ENCODE measurements around the gene GPR4.
"Not testable (repeated sequence)": the region's sequence is repeated elsewhere in the genome, so short reads cannot be mapped to it uniquely, and the experiment has no call there.

Gene GPR4

DNA sequence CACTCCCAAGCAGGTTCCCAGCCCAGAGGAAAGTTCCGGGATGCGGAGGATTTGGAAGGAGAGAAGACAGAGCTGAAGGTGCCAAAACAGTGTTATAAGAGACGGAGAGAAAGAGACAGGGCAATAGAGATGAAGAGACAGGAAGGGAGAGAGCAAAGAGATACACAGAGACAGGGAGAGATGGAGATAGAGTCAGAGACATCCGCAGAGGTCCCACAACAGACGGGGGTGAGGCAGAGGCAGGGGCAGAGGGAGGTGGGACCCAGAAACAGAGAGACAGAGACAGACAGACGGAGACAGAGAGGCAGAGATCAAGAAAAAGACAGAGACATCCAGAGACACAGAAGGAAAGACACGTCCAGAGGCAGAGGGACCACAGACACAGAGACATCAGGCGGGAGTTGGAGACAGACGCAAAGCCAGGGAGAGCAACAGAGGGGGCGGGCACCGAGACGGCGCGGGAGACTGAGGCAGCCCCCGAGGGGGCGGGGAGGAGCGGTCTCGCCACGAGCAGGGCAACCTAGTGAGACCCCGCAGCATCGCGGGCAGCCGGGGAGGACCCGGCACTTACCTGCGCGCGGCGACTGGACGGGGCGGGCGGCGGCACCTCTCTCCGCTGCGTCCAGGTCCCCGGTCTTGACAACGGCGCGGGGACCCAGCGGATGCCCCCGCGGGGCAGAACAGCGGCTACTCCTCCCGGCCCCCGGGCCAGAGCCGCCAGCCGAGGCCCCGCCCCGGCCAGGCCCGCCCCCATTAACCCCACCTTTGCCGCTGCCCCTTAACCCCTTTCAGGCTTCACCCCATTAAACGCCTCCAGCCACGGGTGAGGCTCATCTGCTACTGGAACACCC, at the start of gene GPR4:
GPR4 (minus strand) TSS at position 689 of the 851 bp plus-strand sequence. CDS start 10,346 bp downstream, outside the sequence.
- no peak for DNase-seq

DNA sequence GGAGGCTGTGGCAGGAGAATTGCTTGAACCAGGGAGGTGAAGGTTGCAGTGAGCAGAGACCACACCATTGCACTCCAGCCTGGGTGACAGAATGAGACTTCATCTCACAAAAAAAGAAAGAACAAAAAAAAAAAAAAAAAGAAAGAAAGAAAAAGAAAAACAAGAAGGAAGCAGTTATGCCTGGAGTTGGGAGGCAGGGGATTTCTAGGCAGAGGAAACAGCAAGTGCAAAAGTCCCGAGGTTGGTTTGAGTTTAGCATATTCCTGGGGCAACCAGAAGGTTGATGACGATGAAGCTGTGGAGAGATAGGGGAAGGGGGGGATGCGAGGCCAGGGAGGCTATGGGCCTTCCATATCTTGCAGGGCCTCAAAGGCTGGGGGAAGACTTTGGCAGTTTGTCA, 48.7 kb upstream of the GPR4 start:
- DNase-seq = no peak

DNA sequence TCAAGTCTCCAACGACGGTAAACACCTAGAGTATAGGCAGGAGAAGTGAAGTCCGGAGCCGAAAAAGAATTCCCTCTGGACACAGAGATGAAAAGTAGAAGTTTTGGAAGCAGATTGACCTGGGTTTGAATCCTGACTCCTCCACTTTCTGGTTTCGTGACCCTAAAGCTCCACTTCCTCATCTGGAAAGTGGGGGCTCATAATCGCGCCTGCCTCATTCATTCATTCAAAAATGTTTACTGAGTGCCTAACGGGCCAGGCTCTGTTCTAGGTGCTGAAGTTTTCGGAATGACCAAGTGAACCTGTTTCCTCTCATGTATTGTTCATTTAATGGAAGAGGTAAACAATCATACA, 44.3 kb upstream of the GPR4 start:
- DNase-seq = no peak

DNA sequence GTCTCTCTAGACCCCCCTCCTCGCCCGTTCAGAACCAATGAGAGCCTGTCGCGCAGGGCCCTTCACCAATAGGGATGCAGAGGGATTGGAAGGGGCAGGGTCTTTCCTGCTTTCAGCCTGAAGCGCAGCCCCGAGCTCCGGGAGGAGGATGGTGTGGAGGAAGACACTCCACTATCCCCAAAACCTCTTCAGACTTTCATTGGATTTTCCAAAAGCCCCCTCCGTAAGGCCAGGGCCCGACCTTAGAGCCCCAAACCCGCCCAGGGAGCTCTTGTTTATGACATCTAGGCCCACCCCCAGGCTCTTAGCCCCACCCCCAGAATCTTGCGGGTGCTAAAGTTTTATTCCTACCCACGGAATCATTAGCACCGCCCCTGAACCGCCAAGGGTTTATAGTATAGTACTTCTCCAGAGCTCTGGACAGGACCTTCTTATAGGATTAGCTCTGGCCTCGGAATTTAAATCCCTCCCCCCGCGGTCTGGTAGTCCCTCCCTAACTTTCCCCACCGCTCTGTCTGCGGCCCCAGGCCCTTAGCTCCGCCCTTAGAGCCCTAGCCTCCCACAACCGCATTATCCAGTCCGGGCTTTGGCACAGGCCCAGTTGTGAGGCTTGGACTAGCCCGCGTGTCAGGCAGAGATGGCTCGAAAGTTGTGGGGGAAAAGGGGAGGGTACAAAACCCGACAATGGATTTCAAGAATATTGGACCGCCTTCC, 43.8 kb upstream of the GPR4 start:
- DNase-seq = peak; percentile 52

DNA sequence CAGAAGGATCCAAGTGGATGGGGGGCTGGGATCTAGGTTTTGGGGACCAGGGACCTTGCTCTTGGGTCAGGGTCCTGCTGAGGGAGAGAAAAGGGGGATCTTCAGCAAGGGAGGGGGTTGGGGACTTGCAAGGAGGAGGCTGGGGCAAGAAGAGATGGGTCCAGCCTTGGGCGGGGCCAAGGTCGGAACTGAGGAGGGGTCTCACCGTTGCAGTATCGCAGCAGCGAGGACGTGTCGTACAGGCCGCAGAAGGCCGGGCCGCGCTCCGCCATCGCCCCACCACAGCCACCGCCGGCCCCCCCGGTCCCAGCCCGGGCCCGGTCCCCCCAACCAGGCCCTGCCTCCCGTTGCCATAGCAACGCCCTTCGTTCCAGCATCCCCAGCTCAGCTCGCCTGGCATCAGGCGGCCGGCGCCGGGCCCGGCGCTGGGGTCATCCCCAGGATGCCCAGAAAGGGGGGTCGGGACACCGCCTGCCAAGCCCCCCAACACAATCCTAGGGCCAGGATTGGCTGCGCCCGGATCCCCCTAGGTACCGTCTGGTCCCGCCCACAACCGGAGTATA, 43.1 kb upstream of the GPR4 start:
- no peak for DNase-seq

DNA sequence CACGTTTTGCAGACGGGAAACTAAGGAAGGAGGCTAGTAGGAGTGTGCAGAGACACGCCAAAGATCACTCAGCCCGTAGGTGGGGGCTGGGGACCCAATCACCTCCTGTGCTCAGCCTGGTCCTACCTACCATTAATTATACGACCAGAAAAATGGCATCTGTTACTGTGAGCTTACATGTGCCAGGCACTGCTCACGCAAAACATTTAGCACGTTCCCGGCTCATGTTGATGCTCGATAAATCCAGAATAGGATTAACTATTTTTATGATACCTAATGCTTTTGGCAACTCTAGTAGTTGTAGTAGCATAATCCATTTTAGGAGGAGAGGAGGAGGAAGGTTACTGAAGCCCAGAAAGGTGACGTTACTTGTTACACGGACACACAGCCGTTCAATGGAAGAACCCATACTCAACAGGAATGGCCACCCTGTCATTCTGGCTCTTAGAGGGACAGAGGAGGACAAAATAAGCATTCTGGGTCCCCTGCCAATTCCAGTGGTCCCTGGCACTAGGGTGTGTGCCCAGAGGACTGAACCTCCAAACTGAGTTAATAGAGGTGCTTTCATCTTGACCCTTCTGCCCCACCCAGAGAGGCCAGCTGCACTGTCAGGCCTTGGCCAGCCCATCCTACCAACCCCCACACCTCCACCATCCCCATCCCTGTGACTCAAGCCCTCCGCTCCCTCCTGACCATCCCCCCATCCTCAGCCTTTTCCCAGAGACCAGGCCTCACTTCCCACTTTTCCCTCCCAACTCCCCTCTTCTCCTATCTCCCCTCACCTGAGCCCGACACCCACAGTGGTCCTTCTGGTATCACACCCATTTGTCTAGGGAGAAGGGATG, 42.1 kb upstream of the GPR4 start:
- DNase-seq = no peak

DNA sequence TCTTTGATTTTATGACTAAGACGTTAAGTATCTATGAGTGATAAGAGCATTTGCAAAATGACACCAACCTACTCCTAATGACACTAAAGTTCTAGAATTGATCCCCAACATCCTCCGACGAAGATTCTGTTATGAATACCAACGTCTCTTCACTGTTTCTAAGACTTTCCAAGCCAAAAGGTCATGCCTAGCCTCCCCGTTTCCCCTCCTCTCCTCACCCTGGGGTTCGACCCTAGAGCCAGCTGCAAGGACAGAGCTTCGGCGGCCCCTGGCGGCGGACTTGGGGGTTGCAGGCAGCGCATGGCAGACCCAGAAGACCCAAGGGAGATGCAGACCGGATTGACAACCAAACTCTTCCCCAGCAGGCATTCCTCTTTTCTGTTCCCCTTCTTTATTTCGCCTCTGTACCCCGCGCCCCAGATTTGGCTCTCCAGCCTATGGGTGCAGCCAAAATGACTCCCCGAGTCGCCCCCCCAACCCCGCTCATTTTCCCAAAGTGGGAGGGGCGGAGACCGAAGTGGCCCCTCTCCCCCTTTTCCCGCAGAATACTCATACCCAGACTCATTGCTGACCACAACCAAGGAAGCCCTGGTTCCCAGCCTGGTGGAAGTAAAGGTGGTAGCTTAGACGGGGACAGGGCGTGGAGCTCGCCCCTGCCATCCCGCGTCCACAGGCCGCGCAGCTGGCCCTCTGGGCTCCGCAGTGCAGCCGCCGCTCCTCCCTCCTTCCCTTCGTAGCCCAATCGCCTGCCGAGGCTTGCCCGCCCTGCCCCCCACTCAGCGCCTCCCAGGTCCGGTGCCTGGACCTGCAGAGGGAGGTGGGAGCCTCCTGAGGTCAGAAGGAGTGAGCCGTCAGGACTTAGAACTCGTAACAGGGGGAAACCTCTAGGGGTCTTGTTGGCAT, 41.3 kb upstream of the GPR4 start:
- peak; percentile 56 for DNase-seq

DNA sequence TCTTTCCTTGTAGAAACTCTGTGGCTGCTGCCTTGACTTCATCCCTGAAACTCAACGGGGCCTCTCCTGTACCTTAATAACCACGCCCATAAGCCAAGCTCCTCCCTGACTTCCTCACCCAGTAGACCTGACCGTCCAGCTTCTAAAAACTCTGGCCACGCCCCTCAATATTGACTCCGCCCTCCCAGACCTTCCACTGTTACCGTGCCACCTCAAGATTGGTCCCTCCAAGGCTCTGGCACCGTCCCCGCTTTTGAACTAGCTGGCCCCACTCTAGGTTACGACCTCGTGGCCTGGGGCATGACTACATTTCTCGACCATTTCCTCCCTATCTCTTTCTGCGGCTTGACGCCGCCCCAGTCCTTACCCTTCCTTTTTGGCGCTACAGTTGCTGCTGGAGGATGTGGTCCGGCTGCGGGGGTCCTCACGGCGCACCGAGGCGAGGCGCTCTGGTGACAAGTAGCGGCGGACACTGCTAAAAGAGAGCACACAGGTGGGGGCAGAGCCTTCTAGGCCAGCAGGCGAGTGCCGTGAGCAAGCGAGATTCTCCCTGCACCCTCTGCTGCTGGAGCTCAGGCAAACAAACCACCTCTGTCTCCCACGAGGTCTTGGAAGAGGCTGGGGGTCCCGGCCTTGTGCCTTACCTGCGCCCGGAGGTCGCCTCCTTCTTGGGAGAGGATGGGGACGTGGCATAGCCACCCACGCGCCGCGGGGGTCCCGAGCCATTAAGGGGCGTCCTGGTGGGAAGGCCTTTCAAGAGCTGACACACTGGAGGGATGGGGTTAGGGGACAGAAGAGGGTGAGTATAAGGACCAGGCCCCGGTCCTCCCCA, 39.5 kb upstream of the GPR4 start:
- DNase-seq = peak; percentile 50

DNA sequence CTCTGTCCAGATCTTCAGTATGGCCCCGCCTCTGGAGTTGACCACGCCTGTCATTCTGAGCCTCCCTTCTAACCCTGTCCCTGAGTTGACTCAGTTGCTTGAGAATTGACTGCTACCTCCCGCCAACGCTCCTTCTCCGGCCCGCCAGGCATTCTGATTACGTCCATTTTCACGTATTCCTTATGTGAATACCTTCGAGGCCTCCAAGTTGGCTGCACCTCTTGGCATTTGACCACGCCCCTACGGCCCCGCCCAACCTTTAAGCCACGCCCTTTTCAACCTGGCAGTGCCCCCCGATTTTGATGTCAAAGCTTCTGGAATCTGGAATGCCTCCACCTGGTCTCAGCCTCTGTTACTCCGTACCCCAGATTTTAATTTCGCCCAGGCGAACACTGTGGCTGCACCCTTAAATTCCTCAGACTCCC, 38.8 kb upstream of the GPR4 start:
- no peak for DNase-seq

DNA sequence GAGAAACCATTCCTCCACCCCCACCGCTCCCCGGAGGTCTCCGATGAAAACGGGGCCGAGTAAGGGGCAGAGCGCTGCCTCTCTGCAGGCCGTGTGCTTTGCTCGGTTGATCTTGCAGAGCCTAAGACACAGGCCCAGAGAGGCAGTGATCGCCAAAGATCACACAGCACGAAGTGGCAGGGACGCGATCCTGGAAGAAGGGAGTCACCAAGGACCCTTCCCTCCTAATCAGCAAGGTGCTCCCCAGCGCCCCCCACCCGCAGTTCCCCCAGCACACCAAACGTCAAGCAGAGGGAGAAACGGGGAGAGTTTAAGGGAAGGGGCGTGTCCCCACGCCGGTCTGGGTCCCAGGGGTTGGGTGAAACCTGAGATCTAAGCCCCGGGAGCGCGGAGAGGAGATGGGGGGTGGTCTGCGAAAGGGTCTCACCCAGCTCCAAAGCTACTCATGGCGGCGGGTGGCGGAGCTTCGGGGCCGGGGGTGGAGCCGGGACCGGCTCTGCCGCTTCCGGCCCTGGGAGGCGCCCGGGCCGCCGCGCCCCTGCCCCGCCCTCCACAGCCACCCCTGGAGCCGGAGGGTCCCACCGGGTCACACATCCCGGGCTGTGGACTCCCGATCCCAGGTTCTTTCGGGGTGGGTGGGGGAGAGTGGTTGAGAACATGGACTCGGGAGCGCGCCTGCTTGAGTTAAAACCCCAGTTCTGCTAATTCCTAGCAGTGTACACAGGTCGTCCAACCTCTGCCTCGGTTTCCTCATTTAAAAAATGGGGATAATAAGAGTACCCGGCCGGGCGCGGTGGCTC, 37.1 kb upstream of the GPR4 start, which contains the start of gene EML2:
EML2 (minus strand) TSS at position 468 of the 800 bp plus-strand sequence; CDS start at position 447, 21 bp downstream.
- no peak for DNase-seq

DNA sequence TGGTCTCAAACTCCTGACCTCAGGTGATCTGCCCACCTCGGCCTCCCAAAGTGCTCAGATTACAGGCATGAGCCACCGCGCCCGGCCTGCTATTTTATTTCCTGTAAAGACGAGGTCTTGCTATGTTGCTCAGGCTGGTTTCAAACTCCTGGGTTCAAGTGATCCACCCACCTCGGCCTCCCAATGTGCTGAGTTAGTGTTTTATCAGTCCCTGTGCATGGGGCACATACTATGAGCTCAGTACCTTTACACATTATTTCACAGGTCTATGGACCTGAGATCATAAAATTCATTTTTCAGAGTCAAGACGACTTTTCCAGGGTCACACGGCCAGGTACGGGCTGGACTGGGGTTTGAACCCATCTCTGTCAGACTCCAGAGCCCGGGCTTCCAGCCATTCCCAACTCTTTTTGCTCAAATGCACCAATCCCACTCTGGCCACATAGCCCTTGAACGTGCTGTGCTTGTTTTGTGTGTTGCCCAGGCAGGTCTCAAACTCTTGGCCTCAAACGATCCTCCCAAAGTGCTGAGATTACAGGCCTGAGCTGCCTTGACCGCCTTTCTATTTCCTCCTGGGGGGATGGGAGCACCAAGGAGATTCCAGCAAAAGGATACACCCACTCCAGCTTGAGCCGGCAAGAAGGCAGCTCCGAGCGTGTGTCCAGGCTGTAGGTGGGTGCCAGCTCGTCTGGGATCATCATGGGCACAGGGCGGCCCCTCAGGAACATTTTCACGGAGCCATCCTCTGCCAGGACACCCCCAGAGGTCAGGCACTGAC, 36.1 kb upstream of the GPR4 start:
- DNase-seq = no peak

DNA sequence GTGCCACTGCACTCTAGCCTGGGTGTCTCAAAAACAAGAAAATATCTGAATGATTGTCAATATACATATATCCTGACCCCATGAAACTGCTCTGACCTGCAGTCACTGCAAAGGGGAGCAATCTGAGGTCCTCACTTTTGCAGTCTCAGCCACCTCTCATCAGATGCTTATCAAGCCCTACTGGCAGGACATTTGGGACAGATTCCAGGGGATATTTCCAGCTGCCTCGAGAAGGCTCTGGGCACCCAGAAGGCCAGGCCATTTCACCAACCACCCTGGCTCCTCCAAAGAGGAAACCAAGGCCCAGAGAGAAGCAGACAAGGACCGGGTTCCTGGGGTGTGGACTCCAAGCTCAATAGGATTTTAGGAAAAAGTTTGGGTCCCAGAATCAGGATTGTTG, 34.9 kb upstream of the GPR4 start:
- no peak for DNase-seq

DNA sequence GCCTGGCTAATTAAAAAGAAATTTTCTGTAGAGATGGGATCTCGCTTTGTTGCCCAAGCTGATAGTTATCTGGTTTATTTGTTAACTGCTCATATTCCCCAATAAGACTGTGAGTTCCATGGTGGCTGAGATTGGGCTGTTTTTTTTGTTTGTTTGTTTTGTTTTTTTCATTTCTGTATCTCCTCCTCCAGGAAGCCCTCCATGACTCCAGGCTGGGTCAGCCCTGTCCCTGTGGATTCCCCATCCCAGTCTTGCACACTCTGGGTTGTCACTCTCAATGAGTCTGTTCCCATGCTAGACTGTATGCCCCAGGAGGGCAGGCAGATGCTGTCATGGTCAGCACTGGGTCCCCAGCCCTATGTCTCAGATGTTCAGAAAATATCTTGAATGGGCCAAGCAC, 34.3 kb upstream of the GPR4 start:
- no peak for DNase-seq

DNA sequence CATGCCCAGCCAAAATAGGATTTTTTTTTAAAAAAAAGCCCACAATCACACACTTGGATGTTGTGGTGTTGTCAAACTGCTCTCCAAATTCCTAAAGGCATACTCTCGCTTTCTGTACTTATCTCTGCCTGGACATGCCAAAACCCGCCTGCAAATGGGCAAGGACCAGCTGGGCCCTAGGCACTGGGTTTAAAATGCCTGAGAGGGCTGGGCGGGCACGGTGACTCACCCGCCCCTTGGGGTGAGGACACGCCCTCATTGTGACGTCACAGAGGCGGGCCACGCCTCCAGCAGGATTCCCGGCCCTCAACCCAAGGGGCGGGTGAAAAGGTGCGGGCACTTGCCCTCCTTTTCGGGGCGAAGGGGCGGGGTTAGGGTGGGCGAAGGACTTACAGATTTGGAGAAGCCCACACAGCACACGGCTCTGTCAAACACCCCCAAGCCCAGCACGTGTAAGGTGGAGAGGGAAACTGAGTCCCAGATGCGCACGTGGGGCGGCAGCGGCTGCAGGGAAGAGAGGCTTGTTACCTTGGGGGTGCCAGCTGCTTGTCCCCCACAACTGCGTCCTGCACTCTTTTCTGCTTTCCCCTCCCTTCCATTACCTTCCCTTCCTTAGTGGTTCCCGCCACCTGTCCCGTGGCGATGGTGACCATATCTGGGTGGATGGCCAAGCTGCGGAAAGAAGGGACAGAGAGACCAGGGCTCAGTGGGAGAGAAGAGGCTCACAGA, 30.6 kb upstream of the GPR4 start:
- DNase-seq = no peak

DNA sequence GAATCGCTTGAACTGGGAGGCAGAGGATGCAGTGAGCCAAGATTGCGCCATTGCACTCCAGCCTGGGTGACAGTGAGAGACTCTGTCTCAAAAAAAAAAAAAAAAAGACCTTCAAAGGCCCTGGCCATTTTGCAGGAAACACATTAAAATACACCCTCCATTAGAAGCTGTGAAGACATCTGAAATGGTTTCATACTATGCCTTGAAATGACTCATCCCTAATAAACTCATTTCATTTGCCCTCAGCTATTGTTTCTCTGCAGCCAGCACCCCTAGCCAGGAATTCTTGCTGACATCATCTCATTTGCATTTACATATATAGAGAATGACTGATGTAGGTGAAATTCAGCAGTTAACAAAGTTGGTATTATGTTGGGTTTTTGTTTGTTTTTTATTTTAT, 28.5 kb upstream of the GPR4 start:
- DNase-seq = no peak

DNA sequence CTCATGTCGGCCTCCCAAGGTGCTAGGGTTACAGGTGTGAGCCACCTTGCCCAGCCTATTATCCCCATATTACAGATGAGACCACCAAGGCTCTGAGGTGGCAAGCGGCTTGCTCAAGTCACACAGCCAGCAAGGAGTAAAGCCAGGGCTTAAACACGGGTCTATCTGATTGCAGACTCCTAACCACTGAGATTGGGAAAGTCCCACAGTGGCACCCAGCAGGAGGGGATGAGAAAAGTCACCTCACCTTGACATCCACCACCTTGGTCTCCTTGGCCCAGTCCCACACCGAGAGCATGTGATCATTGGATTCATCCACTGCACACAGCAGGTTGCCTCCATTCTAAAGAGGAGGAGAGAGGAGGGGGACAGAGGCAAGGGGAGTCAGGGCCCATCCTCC, 27.7 kb upstream of the GPR4 start:
- no peak for DNase-seq

DNA sequence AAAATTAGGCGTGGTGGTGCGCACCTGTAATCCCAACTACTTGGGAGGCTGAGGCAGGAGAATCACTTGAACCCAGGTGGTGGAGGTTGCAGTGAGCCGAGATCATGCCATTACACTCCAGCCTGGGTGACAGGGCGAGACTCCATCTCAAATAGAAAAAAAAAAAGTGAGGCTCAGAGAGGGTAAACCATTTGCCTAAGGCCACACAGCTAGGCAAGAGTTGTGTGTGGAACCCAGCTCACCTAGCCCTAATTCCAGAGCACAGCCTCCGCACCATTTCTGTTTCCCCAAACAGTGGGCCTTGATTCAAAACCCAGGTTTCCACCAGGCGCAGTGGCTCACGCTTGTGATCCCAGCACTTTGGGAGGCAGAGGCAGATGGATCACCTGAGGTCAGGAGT, 26.2 kb upstream of the GPR4 start:
- DNase-seq = not testable (repeated sequence)

DNA sequence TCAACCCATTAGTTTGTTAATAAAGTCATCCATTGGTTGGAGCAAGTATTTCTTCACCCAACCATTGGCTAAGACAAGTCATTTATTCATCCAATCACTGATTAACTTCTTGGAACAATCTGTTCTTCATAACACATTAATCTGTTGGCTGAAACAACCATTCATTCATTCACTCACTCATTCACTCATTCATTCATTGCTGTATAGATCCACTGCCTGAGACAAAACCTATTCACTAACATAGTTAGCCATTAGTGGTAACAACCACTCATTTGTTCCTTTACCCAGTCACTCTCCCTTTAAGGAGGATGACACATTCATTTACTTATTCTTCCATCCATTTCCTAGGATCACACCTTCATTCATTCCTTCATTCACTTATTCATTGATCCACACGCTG, 22.0 kb upstream of the GPR4 start:
- DNase-seq = no peak
